Stimulated activated CD8-positive, alpha-beta memory T cell treated with anti-CD3 and anti-CD28 coated beads, Interleukin-4, amount 100 ng/mL, for 1 hour (primary cell): ENCODE measurements around the gene RUNX3.

Experiments
- DNase-seq, 2 donors: peaks; one replicate each; pipeline ENCODE4 v3.0.0-alpha.2; 2020; ENCODE audit warnings: low read depth in 2 of 2, low spot score in 1 of 2

Gene RUNX3

DNA sequence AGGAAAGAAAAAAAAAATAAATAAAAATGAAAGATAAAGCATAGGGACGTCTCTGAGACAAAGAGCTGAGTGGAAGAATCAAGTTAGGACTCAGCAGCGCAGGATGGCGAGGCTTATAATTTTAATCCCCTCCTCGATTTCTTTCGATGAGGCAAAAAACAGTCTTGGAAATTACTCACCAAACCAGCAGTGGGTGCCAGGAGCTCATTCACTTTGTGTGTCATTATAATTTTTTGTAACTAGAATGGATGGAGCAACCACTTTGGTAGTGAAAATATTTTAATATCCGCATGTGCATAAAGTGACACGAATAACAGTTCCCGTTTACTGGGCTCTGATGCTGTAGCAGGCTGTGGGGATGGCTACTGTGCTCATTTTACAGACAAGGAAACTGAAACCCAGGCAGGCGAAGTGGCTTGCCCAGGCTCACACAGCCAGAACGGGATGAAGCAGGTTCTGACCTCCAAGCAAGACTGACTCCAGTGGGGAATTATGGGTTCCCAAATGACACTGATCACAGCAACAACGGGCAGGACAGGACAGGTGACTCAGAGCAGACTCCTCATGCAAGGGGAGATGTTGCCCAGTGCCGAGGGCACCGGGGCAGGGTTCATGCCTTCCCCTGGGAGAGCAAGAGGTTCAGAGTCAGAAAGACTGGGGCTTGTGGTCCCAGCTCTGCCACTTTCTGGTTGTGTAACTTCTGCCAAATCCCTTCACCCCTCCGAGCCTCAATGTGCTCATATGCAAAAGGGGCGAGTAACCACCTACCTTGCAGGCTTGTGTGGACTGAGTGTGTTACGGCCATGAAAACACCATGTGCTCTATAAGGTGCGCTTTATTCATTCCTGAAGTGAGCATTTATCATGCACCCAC, 63.6 kb downstream of the RUNX3 start:
- no peak for DNase-seq

DNA sequence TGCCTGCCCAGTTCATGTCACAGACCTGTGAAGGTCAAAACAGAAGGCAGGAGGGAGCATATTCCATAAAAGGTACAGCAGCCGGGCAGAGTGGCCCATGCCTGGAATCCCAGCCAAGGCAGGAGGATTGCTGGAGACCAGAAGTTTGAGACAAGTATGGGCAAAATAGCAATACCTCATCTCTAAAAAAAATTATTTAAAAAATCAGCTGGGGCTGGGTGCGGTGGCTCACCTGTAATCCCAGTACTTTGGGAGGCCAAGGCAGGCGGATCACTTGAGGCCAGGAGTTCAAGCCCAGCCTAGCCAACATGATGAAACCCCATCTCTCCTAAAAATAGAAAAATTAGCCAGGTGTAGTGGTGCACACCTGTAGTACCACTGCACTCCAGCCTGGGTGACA, 64.5 kb downstream of the RUNX3 start:
- no peak for DNase-seq

GRCh38 chr1:24865168-24865567, 64.9 kb downstream of the RUNX3 start:
- DNase-seq: no peak

- DNase-seq: no peak
These were observed 65.7 kb downstream of the RUNX3 start for GRCh38 chr1:24864370-24864777.

- no peak for DNase-seq
These were observed 67.1 kb downstream of the RUNX3 start for GRCh38 chr1:24862775-24863483.

GRCh38 chr1:24861821-24862727, 68.0 kb downstream of the RUNX3 start:
- DNase-seq: no peak

DNA sequence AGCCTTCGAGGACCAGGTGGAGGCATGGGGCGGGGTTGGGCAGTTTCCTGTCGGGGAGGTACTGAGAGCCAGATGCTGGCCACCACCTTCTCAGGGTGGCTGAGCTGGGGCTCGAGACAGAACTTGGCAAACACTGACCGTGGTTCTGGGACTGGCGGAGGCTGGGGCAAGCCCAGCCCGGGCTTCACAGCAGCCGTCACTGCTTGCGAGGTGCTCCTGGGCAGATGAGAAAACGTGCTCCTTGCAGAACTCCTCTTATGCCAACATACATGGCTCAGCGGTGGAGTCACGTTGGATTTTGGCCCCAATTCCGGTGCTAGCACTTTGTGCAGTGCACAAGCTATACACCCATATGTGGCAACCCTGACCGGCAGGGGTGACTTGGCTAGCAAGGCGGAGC, 69.2 kb downstream of the RUNX3 start:
- DNase-seq: no peak

DNA sequence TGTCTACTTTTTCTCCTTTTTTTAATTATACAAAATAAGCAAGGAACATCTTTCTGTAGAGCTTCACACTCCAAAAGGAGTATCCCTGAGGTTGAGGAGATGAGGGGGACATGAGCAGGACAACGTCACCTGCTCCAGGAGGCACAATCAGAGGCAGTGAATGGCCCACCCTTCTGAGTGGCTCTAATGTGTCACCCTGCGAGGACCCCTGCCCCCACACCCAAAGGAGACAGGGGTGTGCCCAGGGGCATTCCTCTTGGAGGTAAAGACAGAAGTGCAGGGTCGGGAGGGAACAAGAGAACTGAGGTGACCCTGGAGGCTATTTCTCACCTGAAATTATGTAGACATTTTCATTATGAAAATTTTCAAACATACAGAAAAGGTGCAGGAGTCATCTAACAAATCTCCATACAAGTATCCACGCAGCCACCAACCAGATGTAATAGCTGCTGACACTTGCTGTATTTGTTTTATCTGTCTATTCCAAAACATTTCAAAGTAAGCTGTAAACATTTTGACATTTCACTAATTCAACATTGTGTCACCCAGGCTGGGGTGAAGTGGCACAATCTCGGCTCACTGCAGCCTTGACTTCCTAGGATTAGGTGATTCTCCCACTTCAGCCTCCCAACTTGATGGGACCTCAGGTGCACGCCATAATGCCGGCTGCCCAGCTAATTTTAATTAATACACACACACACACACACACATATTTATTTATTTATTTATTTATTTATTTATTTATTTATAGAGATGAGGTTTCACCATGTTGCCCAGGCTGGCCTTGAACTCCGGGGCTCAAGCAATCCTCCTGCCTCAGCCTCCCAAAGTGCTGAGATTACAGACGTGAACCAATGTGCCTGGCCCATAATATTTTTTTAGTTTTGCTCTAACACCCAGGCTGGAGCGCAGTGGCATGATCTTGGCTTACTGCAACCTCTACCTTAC, 70.7 kb downstream of the RUNX3 start:
- no peak for DNase-seq

GRCh38 chr1:24858277-24858676, 71.8 kb downstream of the RUNX3 start:
- no peak for DNase-seq

DNA sequence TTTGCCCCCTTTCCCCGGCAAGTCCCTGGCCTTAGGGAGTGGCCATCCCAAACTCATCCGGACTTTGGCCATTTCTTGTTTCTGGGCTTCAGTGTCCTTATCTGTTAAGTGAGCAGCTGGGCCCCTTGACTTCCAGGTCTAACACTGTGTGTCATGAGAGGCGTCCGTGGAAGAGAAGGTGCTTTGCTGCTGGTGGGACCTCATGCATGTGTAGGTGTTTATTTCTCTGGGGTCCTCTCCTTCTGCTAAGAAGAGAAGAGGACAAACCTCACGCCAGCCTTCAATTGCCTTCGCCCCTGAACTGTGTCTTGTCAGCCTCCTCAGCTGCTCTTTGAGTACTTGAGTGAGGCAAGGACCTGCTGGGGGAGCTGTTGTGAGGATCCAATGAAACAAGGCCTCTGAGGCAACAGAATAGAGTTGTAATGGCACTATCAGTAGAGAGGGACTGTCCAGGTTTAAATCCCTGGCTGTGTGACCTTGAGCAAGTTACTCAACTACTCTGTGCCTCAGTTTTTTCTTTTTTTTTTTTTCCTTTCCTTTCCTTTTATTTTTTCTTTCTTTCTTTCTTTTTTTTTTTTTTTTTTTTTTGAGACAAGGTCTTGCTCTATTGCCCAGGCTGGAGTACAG, 72.5 kb downstream of the RUNX3 start:
- no peak for DNase-seq

GRCh38 chr1:24856787-24857506, 73.1 kb downstream of the RUNX3 start:
- DNase-seq: no peak

DNA sequence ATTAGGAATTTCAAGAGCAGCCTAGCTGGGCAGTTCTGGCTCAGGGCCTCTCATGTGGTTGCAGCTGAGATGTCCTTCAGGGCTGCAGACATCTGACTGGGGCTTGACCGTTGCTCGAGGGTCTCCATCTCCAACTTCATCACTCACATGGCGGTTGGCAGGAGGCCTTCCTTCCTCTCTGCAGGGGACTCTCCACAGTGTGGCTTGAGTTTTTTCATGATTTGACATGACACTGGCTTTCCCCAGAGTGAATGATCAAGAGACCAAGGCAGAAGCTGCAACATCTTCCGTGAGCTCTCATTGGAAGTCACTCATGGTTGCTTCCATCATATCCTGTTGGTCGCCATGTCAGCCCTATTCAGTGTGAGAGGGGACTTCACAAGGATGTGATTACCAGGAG, 74.6 kb downstream of the RUNX3 start:
- DNase-seq: no peak

DNA sequence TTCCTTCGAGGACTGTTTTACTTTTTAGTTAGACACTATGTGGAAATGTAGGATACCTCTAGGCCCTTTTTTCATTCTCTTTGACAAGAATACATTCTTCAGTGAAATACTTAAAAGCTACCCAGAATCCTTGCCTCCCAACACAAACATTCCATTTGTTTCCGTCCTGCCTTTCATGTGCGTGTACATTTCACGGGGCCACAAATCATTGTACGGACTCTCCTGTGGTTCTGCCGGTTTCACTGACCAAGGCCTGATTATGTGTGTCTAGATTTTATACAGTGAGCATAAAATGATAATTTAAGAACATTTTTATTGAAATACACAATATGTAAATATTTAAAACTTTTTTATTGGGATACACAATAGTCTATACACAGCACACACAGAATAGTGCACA, 76.4 kb downstream of the RUNX3 start:
- no peak for DNase-seq

- no peak for DNase-seq
These were observed 79.7 kb downstream of the RUNX3 start for GRCh38 chr1:24850328-24850920.

GRCh38 chr1:24849672-24850295, 80.3 kb downstream of the RUNX3 start:
- no peak for DNase-seq
